ENCODE results near the gene SH3BP5.

GRCh38 chr3:15336057-15336456 lies 3.7 kb upstream of the SH3BP5 start:
- TF ChIP-seq CTCF (IDR thresholded peaks at IDR 0.05) (no peak), POLR2A (IDR thresholded peaks at IDR 0.05) (no peak)

Data from Peyer's patch (tissue), 4 donors.